ENCODE measurements around the gene RPGRIP1. TPM values are rescaled to one million over a fixed set of nuclear protein-coding genes. Genes with fewer than 3 reads are reported as not detected.
A peak's percentile ranks its signal among the peaks of the same experiment; 100 is the strongest.

The RPGRIP1 gene
- total RNA-seq (2021), result 0.07 and 0.59 TPM in 2 replicates
- long read RNA-seq, partial matches to known transcripts, result 0 of 2 reads
- long read RNA-seq, other reads (novel, unspliced or antisense), result 2 of 2 reads

- H3K4me3 Mint-ChIP-seq, result no peak within 1 kb of the TSS
- no peaks in the 10 kb centered on the region for H3K23me2 ChIP-seq (ENCODE audit: insufficient read length, low read depth, low read length, poor library complexity, severe bottlenecking)
- H3K36me3 Mint-ChIP-seq (ENCODE audit: insufficient read depth in 1 of 3, low read depth in 3 of 3), result no peaks in the 10 kb centered on the region
- no peaks in the 10 kb centered on the region for H3K9me3 ChIP-seq (ENCODE audit: control insufficient read depth, low read depth, low read length)
- H2BK5ac ChIP-seq (ENCODE audit: insufficient read length, low read length), result no peak within 1 kb of the TSS
- no peak within 1 kb of the TSS for H3K23ac ChIP-seq (ENCODE audit: insufficient read length, low read depth, low read length)
- no peak within 1 kb of the TSS for H3K56ac ChIP-seq (ENCODE audit: insufficient read length, low read depth, low read length)
- no peak within 1 kb of the TSS for H2AFZ ChIP-seq (ENCODE audit: low read length)
- peak within 1 kb of the TSS in 1 of 3 experiments; percentile 44; a peak in 2 of 7 replicates for H3K27ac Mint-ChIP-seq
- H3K18ac ChIP-seq (ENCODE audit: insufficient read length, low read depth, low read length), result no peak within 1 kb of the TSS
- no peaks in the 10 kb centered on the region for H3K27me3 ChIP-seq (ENCODE audit: insufficient read depth, low read length)
- H4K5ac ChIP-seq (ENCODE audit: insufficient read length, low read depth, low read length), result no peak within 1 kb of the TSS
- H3K27ac ChIP-seq (ENCODE audit: insufficient read length, low read depth, low read length), result no peak within 1 kb of the TSS
- no peak for DNase-seq
- no peaks in the 10 kb centered on the region for H3K9me3 Mint-ChIP-seq
- H4K91ac ChIP-seq (ENCODE audit: insufficient read length, low read depth, low read length), result no peak within 1 kb of the TSS
- TF ChIP-seq CTCF (conservative IDR thresholded peaks at IDR 0.05), result no peak
- H4K20me1 ChIP-seq (ENCODE audit: control insufficient read depth, insufficient read depth, insufficient read length), result no peaks in the 10 kb centered on the region
- no peaks in the 10 kb centered on the region for H3K4me1 ChIP-seq (ENCODE audit: insufficient read depth, low read length)
- no peak within 1 kb of the TSS for H3K9ac ChIP-seq (ENCODE audit: extremely low read depth, insufficient read length, low read length)
- H2BK12ac ChIP-seq (ENCODE audit: insufficient read length, low read depth, low read length), result no peak within 1 kb of the TSS
- no peak within 1 kb of the TSS for H3K4ac ChIP-seq (ENCODE audit: low read depth, low read length)
- no peak within 1 kb of the TSS for H2BK120ac ChIP-seq (ENCODE audit: low read depth, low read length, poor library complexity, severe bottlenecking)
- no peak within 1 kb of the TSS for H2AK5ac ChIP-seq (ENCODE audit: insufficient read length, low read length)
- H3K4me1 Mint-ChIP-seq, result 0 out of 4 replicates have a peak, but pooled peaks cover 0 to 3% of the 10 kb centered on the region in 2 experiments
- H2BK20ac ChIP-seq (ENCODE audit: low read depth, low read length, poor library complexity, severe bottlenecking), result no peak within 1 kb of the TSS
- H3T11ph ChIP-seq (ENCODE audit: low read length), result no peak within 1 kb of the TSS
- no peaks in the 10 kb centered on the region for H3K79me1 ChIP-seq (ENCODE audit: insufficient read depth, low read depth, low read length, poor library complexity, severe bottlenecking)
- H3K14ac ChIP-seq (ENCODE audit: insufficient read depth, low read length), result no peak within 1 kb of the TSS
- H3K79me2 ChIP-seq (ENCODE audit: insufficient read depth, low read length), result no peaks in the 10 kb centered on the region
- H3K4me2 ChIP-seq (ENCODE audit: insufficient read depth, insufficient read length, low read length), result no peak within 1 kb of the TSS
- no peaks in the 10 kb centered on the region for H3K27me3 Mint-ChIP-seq (ENCODE audit: low read depth)
- no CpG with 5 or more reads among the region's 2 CpGs for WGBS (ENCODE audit: extremely low coverage, insufficient read length, low lambda C conversion rate)
- no peak within 1 kb of the TSS for H2BK15ac ChIP-seq (ENCODE audit: low read depth, low read length)
- no peak within 1 kb of the TSS for H4K8ac ChIP-seq (replicated peaks; ENCODE audit: insufficient read length, low read depth, low read length)
Measured at GRCh38 chr14:21279783-21280182, at the start of gene RPGRIP1. TSS of gene RPGRIP1 (plus strand) at chr14:21280083. CDS start at chr14:21287977, 7,894 bp downstream.
